ENCODE measurements around the gene CACNB2. TPM values are rescaled to one million over a fixed set of nuclear protein-coding genes. Genes with fewer than 3 reads are reported as not detected.
A peak's percentile ranks its signal among the peaks of the same experiment; 100 is the strongest.

CACNB2 gene
- total RNA-seq, 1 experiment from 2014 or later, result not detected

- DNase-seq (ENCODE audit: low spot score), result no peak
- in situ Hi-C loops (cut with HindIII; ENCODE audit: low sequenced_read_pairs), result loop anchor here (25.0 kb wide), 1 partner anchor 330 kb away; no protein-coding TSS in a partner anchor
Observed at GRCh38 chr10:18217577-18217976, 77.4 kb downstream of the CACNB2 start.

GRCh38 chr10:18219146-18219545 is 78.9 kb downstream of the CACNB2 start:
- DNase-seq (ENCODE audit: low spot score), result no peak
- in situ Hi-C loops (cut with HindIII; ENCODE audit: low sequenced_read_pairs), result loop anchor here (25.0 kb wide), 1 partner anchor 332 kb away; no protein-coding TSS in a partner anchor

- in situ Hi-C loops (cut with HindIII; ENCODE audit: low sequenced_read_pairs), result loop anchor here (25.0 kb wide), 1 partner anchor 334 kb away; no protein-coding TSS in a partner anchor
- no peak for DNase-seq (ENCODE audit: low spot score)
Observed at GRCh38 chr10:18221123-18221522, 80.9 kb downstream of the CACNB2 start.

GRCh38 chr10:18221882-18222281 is 81.7 kb downstream of the CACNB2 start:
- in situ Hi-C loops (cut with HindIII; ENCODE audit: low sequenced_read_pairs), result loop anchor here (25.0 kb wide), 1 partner anchor 335 kb away; no protein-coding TSS in a partner anchor
- no peak for DNase-seq (ENCODE audit: low spot score)

GRCh38 chr10:18222866-18223265 is 82.6 kb downstream of the CACNB2 start:
- in situ Hi-C loops (cut with HindIII; ENCODE audit: low sequenced_read_pairs), result loop anchor here (25.0 kb wide), 1 partner anchor 336 kb away; no protein-coding TSS in a partner anchor

GRCh38 chr10:18223898-18224297 is 83.7 kb downstream of the CACNB2 start:
- in situ Hi-C loops (cut with HindIII; ENCODE audit: low sequenced_read_pairs), result loop anchor here (25.0 kb wide), 1 partner anchor 337 kb away; no protein-coding TSS in a partner anchor
- no peak for DNase-seq (ENCODE audit: low spot score)

More at GRCh38 chr10:18222866-18223265, 82.6 kb downstream of the CACNB2 start:
- DNase-seq (ENCODE audit: low spot score), result no peak

- no peak for DNase-seq (ENCODE audit: low spot score)
- in situ Hi-C loops (cut with HindIII; ENCODE audit: low sequenced_read_pairs), result loop anchor here (25.0 kb wide), 1 partner anchor 338 kb away; no protein-coding TSS in a partner anchor
Observed at GRCh38 chr10:18224626-18225445, 84.6 kb downstream of the CACNB2 start.

GRCh38 chr10:18226336-18226735 is 86.1 kb downstream of the CACNB2 start:
- in situ Hi-C loops (cut with HindIII; ENCODE audit: low sequenced_read_pairs), result no loop called here
- DNase-seq (ENCODE audit: low spot score), result no peak

- in situ Hi-C loops (cut with HindIII; ENCODE audit: low sequenced_read_pairs), result no loop called here
Observed at GRCh38 chr10:18229826-18230225, 89.6 kb downstream of the CACNB2 start.

GRCh38 chr10:18230794-18231193 is 90.6 kb downstream of the CACNB2 start:
- in situ Hi-C loops (cut with HindIII; ENCODE audit: low sequenced_read_pairs), result no loop called here
- no peak for DNase-seq (ENCODE audit: low spot score)

More at GRCh38 chr10:18229826-18230225, 89.6 kb downstream of the CACNB2 start:
- DNase-seq (ENCODE audit: low spot score), result no peak

- in situ Hi-C loops (cut with HindIII; ENCODE audit: low sequenced_read_pairs), result no loop called here
- DNase-seq (ENCODE audit: low spot score), result no peak
Observed at GRCh38 chr10:18231480-18231879, 91.3 kb downstream of the CACNB2 start.

- in situ Hi-C loops (cut with HindIII; ENCODE audit: low sequenced_read_pairs), result no loop called here
Observed at GRCh38 chr10:18233775-18234174, 93.6 kb downstream of the CACNB2 start.

GRCh38 chr10:18235477-18235876 is 95.3 kb downstream of the CACNB2 start:
- no peak for DNase-seq (ENCODE audit: low spot score)
- in situ Hi-C loops (cut with HindIII; ENCODE audit: low sequenced_read_pairs), result no loop called here

More at GRCh38 chr10:18233775-18234174, 93.6 kb downstream of the CACNB2 start:
- no peak for DNase-seq (ENCODE audit: low spot score)

- no peak for DNase-seq (ENCODE audit: low spot score)
- in situ Hi-C loops (cut with HindIII; ENCODE audit: low sequenced_read_pairs), result no loop called here
Observed at GRCh38 chr10:18236756-18237155, 96.5 kb downstream of the CACNB2 start.

GRCh38 chr10:18238870-18239485 is 98.8 kb downstream of the CACNB2 start:
- in situ Hi-C loops (cut with HindIII; ENCODE audit: low sequenced_read_pairs), result no loop called here
- peak; percentile 56 for DNase-seq (ENCODE audit: low spot score)

- DNase-seq (ENCODE audit: low spot score), result no peak
- in situ Hi-C loops (cut with HindIII; ENCODE audit: low sequenced_read_pairs), result no loop called here
Observed at GRCh38 chr10:18240185-18240882, 100.1 kb downstream of the CACNB2 start.

- in situ Hi-C loops (cut with HindIII; ENCODE audit: low sequenced_read_pairs), result no loop called here
- DNase-seq (ENCODE audit: low spot score), result no peak
Observed at GRCh38 chr10:18246967-18247366, 106.7 kb downstream of the CACNB2 start.

- in situ Hi-C loops (cut with HindIII; ENCODE audit: low sequenced_read_pairs), result no loop called here
Observed at GRCh38 chr10:18252086-18252485, 111.9 kb downstream of the CACNB2 start.

GRCh38 chr10:18254086-18254485 is 113.9 kb downstream of the CACNB2 start:
- in situ Hi-C loops (cut with HindIII; ENCODE audit: low sequenced_read_pairs), result no loop called here
- no peak for DNase-seq (ENCODE audit: low spot score)

More at GRCh38 chr10:18252086-18252485, 111.9 kb downstream of the CACNB2 start:
- no peak for DNase-seq (ENCODE audit: low spot score)

Data from G401 (cell line).